Caco-2 (cell line): Measurements from ENCODE around the gene RPS24. TPM values are rescaled to one million over a fixed set of nuclear protein-coding genes. Genes with fewer than 3 reads are reported as not detected.

Experiments used
- BruUV-seq: library from RNA; stranded (reverse); fragments of 400-500 nt; replicated peaks from 2 replicates; lab custom pipeline; 2021; lab: Mats Ljungman, UMichigan
- CTCF ChIA-PET: fragments of 300-600 bp; sonication (Branson Sonifier 250); formaldehyde crosslinking; loops from one replicate; lab custom pipeline; 2022; ENCODE audit warnings: antibody characterized with exemption; lab: Charles Lee
- POLR2A ChIA-PET: fragments of 300-600 bp; sonication (Branson Sonifier 250); formaldehyde crosslinking; loops from one replicate; lab custom pipeline; 2022; ENCODE audit warnings: antibody characterized with exemption; lab: Charles Lee
- DNase-seq, 2 experiments: peaks; one replicate each; pipeline versions ENCODE4 v3.0.0 to v3.0.0-alpha.2; 2020 to 2022
- H3K27me3 ChIP-seq: replicated peaks from 2 replicates; pipeline ENCODE4 v1.6.0; 2011; ENCODE audit warnings: low read length; ENCODE audit not compliant: control insufficient read depth, insufficient read depth
- H3K36me3 ChIP-seq: 2 replicates; pipeline ENCODE4 v1.5.1; 2011; ENCODE audit warnings: low read length; ENCODE audit not compliant: control insufficient read depth, insufficient read depth
- H3K4me1 ChIP-seq: fragments of 250-450 bp; sonication (Bioruptor Pico); 2 replicates; pipeline ENCODE4 v1.5.1; 2020; ENCODE audit warnings: mild to moderate bottlenecking
- H3K4me3 ChIP-seq: 2 replicates; pipeline ENCODE4 v1.5.1; 2011; ENCODE audit warnings: low read depth, mild to moderate bottlenecking, control low read depth, low read length
- H3K9me3 ChIP-seq: fragments of 250-450 bp; sonication (Bioruptor Pico); 2 replicates; pipeline ENCODE4 v1.5.1; 2020; ENCODE audit warnings: mild to moderate bottlenecking, moderate library complexity
- H3K27ac Mint-ChIP-seq: one replicate; pipeline ENCODE4 v1.8.0; 2022; ENCODE audit warnings: mixed read lengths; ENCODE audit not compliant: unreplicated experiment
- H3K27me3 Mint-ChIP-seq: one replicate; pipeline ENCODE4 v1.8.0; 2022; ENCODE audit warnings: mixed read lengths; ENCODE audit not compliant: insufficient read depth, unreplicated experiment
- H3K36me3 Mint-ChIP-seq: one replicate; pipeline ENCODE4 v1.8.0; 2022; ENCODE audit warnings: mild to moderate bottlenecking, mixed read lengths; ENCODE audit not compliant: insufficient read depth, unreplicated experiment
- H3K4me1 Mint-ChIP-seq: one replicate; pipeline ENCODE4 v1.8.0; 2022; ENCODE audit warnings: low read depth, mixed read lengths; ENCODE audit not compliant: unreplicated experiment
- H3K4me3 Mint-ChIP-seq: one replicate; pipeline ENCODE4 v1.8.0; 2022; ENCODE audit warnings: mild to moderate bottlenecking, moderate library complexity, mixed read lengths; ENCODE audit not compliant: unreplicated experiment
- H3K9me3 Mint-ChIP-seq: one replicate; pipeline ENCODE4 v1.8.0; 2022; ENCODE audit warnings: mixed read lengths; ENCODE audit not compliant: unreplicated experiment
- intact Hi-C: fragments of 100-400 bp; cut with micrococcal nuclease; formaldehyde crosslinking; loops from one replicate; pipeline ENCODE4 v1.10.0; 2022; ENCODE audit not compliant: unreplicated experiment
- total RNA-seq: library from RNA; stranded (reverse); gene quantifications from 2 replicates; pipeline ENCODE4 v1.2.3, GENCODE V29; 2022
- TF ChIP-seq, protein P1 (sequence below), 2 experiments: fragments of 200-600 bp in 1 of 2; IDR thresholded peaks; 1 replicate in 1 of 2; 2 replicates in 1 of 2; pipeline versions ENCODE4 v1.5.1 to v1.8.0; 2011 to 2022; ENCODE audit warnings: antibody characterized with exemption in 1 of 2, control low read depth in 1 of 2, inconsistent platforms in 1 of 2, low read depth in 1 of 2, low read length in 1 of 2, mild to moderate bottlenecking in 1 of 2, moderate library complexity in 1 of 2; ENCODE audit not compliant: insufficient read depth in 1 of 2, severe bottlenecking in 1 of 2, unreplicated experiment in 1 of 2

Gene RPS24
- total RNA-seq, 1 experiment from 2014 or later = 2,311 TPM

DNA sequence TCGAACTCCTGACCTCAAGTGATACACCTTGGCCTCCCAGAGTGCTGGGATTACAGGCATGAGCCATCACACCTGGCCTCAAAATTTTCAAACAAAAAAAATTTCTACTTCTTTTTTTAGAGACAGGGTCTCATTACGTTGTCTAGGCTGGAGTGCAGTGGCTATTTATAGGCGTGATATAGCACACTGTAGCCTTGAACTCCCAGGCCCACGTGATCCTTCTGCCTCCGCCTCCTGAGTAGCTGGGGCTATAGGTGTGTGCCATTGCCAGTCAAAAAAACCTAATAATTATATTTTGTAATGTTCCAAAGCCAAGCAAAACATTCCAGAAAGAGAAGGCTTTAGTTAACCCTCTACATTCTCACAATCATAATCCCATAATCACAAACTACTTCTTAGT, 18.1 kb upstream of the RPS24 start:
- Histone ChIP-seq H3K4me1 (no peaks in the 10 kb centered on the region), H3K36me3 (peaks cover 2% of the 10 kb centered on the region; the same call in 1 of the 2 replicates), H3K4me3 (no peak overlapping the region), H3K9me3 (no peaks in the 10 kb centered on the region), H3K27me3 (no peaks in the 10 kb centered on the region)
- Mint-ChIP-seq H3K4me1 (no peaks in the 10 kb centered on the region), H3K27ac (no peak overlapping the region), H3K4me3 (no peak overlapping the region), H3K9me3 (no peaks in the 10 kb centered on the region), H3K27me3 (no peaks in the 10 kb centered on the region), H3K36me3 (peaks cover 74% of the 10 kb centered on the region)
- intact Hi-C loops = no loop called here
- BruUV-seq = no TSS peak
- DNase-seq = no peak
- CTCF ChIA-PET = no interaction called here
- POLR2A ChIA-PET = no interaction called here
- TF ChIP-seq, protein P1, sequence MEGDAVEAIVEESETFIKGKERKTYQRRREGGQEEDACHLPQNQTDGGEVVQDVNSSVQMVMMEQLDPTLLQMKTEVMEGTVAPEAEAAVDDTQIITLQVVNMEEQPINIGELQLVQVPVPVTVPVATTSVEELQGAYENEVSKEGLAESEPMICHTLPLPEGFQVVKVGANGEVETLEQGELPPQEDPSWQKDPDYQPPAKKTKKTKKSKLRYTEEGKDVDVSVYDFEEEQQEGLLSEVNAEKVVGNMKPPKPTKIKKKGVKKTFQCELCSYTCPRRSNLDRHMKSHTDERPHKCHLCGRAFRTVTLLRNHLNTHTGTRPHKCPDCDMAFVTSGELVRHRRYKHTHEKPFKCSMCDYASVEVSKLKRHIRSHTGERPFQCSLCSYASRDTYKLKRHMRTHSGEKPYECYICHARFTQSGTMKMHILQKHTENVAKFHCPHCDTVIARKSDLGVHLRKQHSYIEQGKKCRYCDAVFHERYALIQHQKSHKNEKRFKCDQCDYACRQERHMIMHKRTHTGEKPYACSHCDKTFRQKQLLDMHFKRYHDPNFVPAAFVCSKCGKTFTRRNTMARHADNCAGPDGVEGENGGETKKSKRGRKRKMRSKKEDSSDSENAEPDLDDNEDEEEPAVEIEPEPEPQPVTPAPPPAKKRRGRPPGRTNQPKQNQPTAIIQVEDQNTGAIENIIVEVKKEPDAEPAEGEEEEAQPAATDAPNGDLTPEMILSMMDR (IDR thresholded peaks at IDR 0.05; ENCODE audit: insufficient read depth in 1 of 2, low read depth in 1 of 2, low read length in 1 of 2, severe bottlenecking in 1 of 2, unreplicated experiment in 1 of 2) = no peak

- H3K27me3 Mint-ChIP-seq = no peaks in the 10 kb centered on the region
- H3K4me3 Mint-ChIP-seq = no peak overlapping the region
- TF ChIP-seq, protein P1 (IDR thresholded peaks at IDR 0.05; ENCODE audit: insufficient read depth in 1 of 2, low read depth in 1 of 2, low read length in 1 of 2, severe bottlenecking in 1 of 2, unreplicated experiment in 1 of 2) = no peak
- Histone ChIP-seq H3K4me1 (no peaks in the 10 kb centered on the region), H3K27me3 (no peaks in the 10 kb centered on the region), H3K36me3 (peaks cover 2% of the 10 kb centered on the region; the same call in 1 of the 2 replicates), H3K9me3 (no peaks in the 10 kb centered on the region), H3K4me3 (no peak overlapping the region)
- ChIA-PET CTCF (no interaction called here), POLR2A (no interaction called here)
- H3K36me3 Mint-ChIP-seq = peaks cover 78% of the 10 kb centered on the region
- no peaks in the 10 kb centered on the region for H3K9me3 Mint-ChIP-seq
- DNase-seq = no peak
- H3K27ac Mint-ChIP-seq = no peak overlapping the region
- no peaks in the 10 kb centered on the region for H3K4me1 Mint-ChIP-seq
- BruUV-seq = no TSS peak
- intact Hi-C loops = no loop called here
These were observed 15.8 kb upstream of the RPS24 start for GRCh38 chr10:78017856-78018255.

DNA sequence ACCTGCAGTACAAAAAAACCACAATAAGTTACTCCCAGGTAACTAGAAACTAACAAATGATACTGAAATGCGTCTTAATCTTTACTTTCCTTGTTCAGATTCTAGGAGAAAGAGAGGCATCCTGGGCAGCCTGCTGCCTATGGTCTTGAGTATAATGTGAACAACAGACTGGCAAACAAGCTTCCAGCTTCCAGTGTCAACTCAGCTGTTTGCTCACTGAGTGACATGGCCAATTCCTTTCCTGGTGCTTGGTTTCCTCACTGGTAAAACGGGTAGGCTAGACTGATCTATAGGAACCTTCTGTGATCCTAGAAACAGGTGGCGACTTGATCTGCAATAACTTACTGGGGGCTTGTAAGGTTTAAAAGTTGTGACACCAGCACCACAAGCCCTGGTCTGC, 14.4 kb upstream of the RPS24 start:
- H3K27me3 Mint-ChIP-seq = no peaks in the 10 kb centered on the region
- no peak overlapping the region for H3K4me3 Mint-ChIP-seq
- ChIA-PET POLR2A (no interaction called here), CTCF (no interaction called here)
- TF ChIP-seq, protein P1 (IDR thresholded peaks at IDR 0.05; ENCODE audit: insufficient read depth in 1 of 2, low read depth in 1 of 2, low read length in 1 of 2, severe bottlenecking in 1 of 2, unreplicated experiment in 1 of 2) = no peak
- H3K27ac Mint-ChIP-seq = no peak overlapping the region
- Histone ChIP-seq H3K4me1 (no peaks in the 10 kb centered on the region), H3K36me3 (peaks cover 3% of the 10 kb centered on the region; the same call in 1 of the 2 replicates), H3K4me3 (no peak overlapping the region), H3K9me3 (no peaks in the 10 kb centered on the region), H3K27me3 (no peaks in the 10 kb centered on the region)
- H3K36me3 Mint-ChIP-seq = peaks cover 83% of the 10 kb centered on the region
- DNase-seq = no peak
- no peaks in the 10 kb centered on the region for H3K9me3 Mint-ChIP-seq
- H3K4me1 Mint-ChIP-seq = no peaks in the 10 kb centered on the region
- intact Hi-C loops = no loop called here
- no TSS peak for BruUV-seq
